WTC11 (cell line): ENCODE results near the gene ADAMTS8. TPM values are rescaled to one million over a fixed set of nuclear protein-coding genes. Genes with fewer than 3 reads are reported as not detected.
A peak's percentile ranks its signal among the peaks of the same experiment; 100 is the strongest.

Experiments used
- ATAC-seq: fragments of 200-7000 bp; cut with Tn5 transposase; 2 replicates; pipeline ENCODE4 v1.10.0; 2021; ENCODE audit warnings: mild to moderate bottlenecking, moderate library complexity
- CTCF ChIA-PET: fragments of 300-600 bp; sonication (Branson Sonifier 250); formaldehyde crosslinking; loops from one replicate; lab custom pipeline; 2021; ENCODE audit warnings: antibody characterized with exemption; lab: Charles Lee
- POLR2A ChIA-PET: fragments of 350-600 bp; sonication (Branson Sonifier 250); formaldehyde crosslinking; loops from one replicate; lab custom pipeline; 2021; ENCODE audit warnings: antibody characterized with exemption; lab: Charles Lee
- DNase-seq: peaks from one replicate; pipeline ENCODE4 v3.0.0; 2021; ENCODE audit warnings: low spot score
- H3K27ac Mint-ChIP-seq: 2 replicates; pipeline ENCODE4 v1.8.0; 2021; ENCODE audit warnings: mixed read lengths
- H3K27me3 Mint-ChIP-seq: 2 replicates; pipeline ENCODE4 v1.8.0; 2021; ENCODE audit warnings: low read depth, mild to moderate bottlenecking, moderate library complexity, mixed read lengths
- H3K36me3 Mint-ChIP-seq: 2 replicates; pipeline ENCODE4 v1.8.0; 2021; ENCODE audit warnings: mixed read lengths
- H3K4me1 Mint-ChIP-seq: 2 replicates; pipeline ENCODE4 v1.8.0; 2022; ENCODE audit warnings: mixed read lengths
- H3K4me3 Mint-ChIP-seq: 2 replicates; pipeline ENCODE4 v1.8.0; 2021; ENCODE audit warnings: mild to moderate bottlenecking, moderate library complexity, mixed read lengths
- H3K9me3 Mint-ChIP-seq: 2 replicates; pipeline ENCODE4 v1.8.0; 2021; ENCODE audit warnings: mixed read lengths
- AR ChIP-seq: fragments of 250-450 bp; sonication (Bioruptor Pico); IDR thresholded peaks from 2 replicates; pipeline ENCODE4 v1.9.0; 2021; ENCODE audit warnings: mild to moderate bottlenecking
- ATF1 ChIP-seq: sonication (generic); formaldehyde crosslinking; IDR thresholded peaks from 2 replicates; pipeline ENCODE4 v1.8.1; 2023; ENCODE audit warnings: mild to moderate bottlenecking, moderate library complexity, missing genetic modification reagents
- ATF6 ChIP-seq: sonication (generic); formaldehyde crosslinking; IDR thresholded peaks from 2 replicates; pipeline ENCODE4 v1.8.1; 2023; ENCODE audit warnings: mild to moderate bottlenecking, missing genetic modification reagents
- CREM ChIP-seq: sonication (generic); formaldehyde crosslinking; IDR thresholded peaks from 2 replicates; pipeline ENCODE4 v1.8.1; 2022; ENCODE audit warnings: mild to moderate bottlenecking, missing genetic modification reagents, moderate library complexity
- CTCF ChIP-seq: fragments of 200-600 bp; IDR thresholded peaks from 2 replicates; pipeline ENCODE4 v1.8.0; 2022; ENCODE audit warnings: antibody characterized with exemption
- ELF4 ChIP-seq: sonication (generic); formaldehyde crosslinking; IDR thresholded peaks from 2 replicates; pipeline ENCODE4 v1.8.1; 2022; ENCODE audit warnings: low read depth, mild to moderate bottlenecking, moderate library complexity, missing genetic modification reagents
- GRHL2 ChIP-seq: fragments of 250-450 bp; sonication (Bioruptor Pico); IDR thresholded peaks from 2 replicates; pipeline ENCODE4 v1.8.0; 2022; ENCODE audit warnings: mild to moderate bottlenecking, moderate library complexity; ENCODE audit not compliant: insufficient replicate concordance, severe bottlenecking
- JAZF1 ChIP-seq: fragments of 250-450 bp; sonication (Bioruptor Pico); IDR thresholded peaks from 2 replicates; pipeline ENCODE4 v1.9.0; 2021; ENCODE audit warnings: moderate library complexity, mild to moderate bottlenecking, inconsistent platforms
- NFYB ChIP-seq: sonication (generic); formaldehyde crosslinking; conservative IDR thresholded peaks from 2 replicates; pipeline ENCODE4 v1.8.0; 2022; ENCODE audit warnings: low read depth, missing genetic modification reagents
- NR3C1 ChIP-seq: sonication (generic); formaldehyde crosslinking; conservative IDR thresholded peaks from 2 replicates; pipeline ENCODE4 v1.8.1; 2023; ENCODE audit warnings: low read depth, mild to moderate bottlenecking, missing genetic modification reagents
- SMAD3 ChIP-seq: sonication (generic); formaldehyde crosslinking; IDR thresholded peaks from 2 replicates; pipeline ENCODE4 v1.8.0; 2022; ENCODE audit warnings: missing genetic modification reagents, mild to moderate bottlenecking, borderline replicate concordance
- SMAD4 ChIP-seq: sonication (generic); formaldehyde crosslinking; IDR thresholded peaks from 2 replicates; pipeline ENCODE4 v1.8.0; 2022; ENCODE audit warnings: mild to moderate bottlenecking, missing genetic modification reagents
- SOX15 ChIP-seq: fragments of 250-450 bp; sonication (Bioruptor Pico); IDR thresholded peaks from 2 replicates; pipeline ENCODE4 v1.9.0; 2021; ENCODE audit warnings: mild to moderate bottlenecking
- SP1 ChIP-seq: sonication (generic); formaldehyde crosslinking; conservative IDR thresholded peaks from 2 replicates; pipeline ENCODE4 v1.8.1; 2022; ENCODE audit warnings: missing genetic modification reagents
- ZBTB21 ChIP-seq: sonication (generic); formaldehyde crosslinking; IDR thresholded peaks from 2 replicates; pipeline ENCODE4 v1.8.1; 2023; ENCODE audit warnings: mild to moderate bottlenecking, missing genetic modification reagents, borderline replicate concordance
- ZNF121 ChIP-seq: sonication (generic); formaldehyde crosslinking; IDR thresholded peaks from 2 replicates; pipeline ENCODE4 v1.8.0; 2023; ENCODE audit warnings: missing genetic modification reagents
- ZNF219 ChIP-seq: sonication (generic); formaldehyde crosslinking; IDR thresholded peaks from 2 replicates; pipeline ENCODE4 v1.8.0; 2023; ENCODE audit warnings: missing genetic modification reagents, mild to moderate bottlenecking, borderline replicate concordance
- ZNF281 ChIP-seq: sonication (generic); formaldehyde crosslinking; IDR thresholded peaks from 2 replicates; pipeline ENCODE4 v1.8.0; 2023; ENCODE audit warnings: mild to moderate bottlenecking, missing genetic modification reagents
- ZNF425 ChIP-seq: fragments of 250-450 bp; sonication (Bioruptor Pico); conservative IDR thresholded peaks from 2 replicates; pipeline ENCODE4 v1.9.0; 2021; ENCODE audit warnings: mild to moderate bottlenecking
- ZSCAN18 ChIP-seq: fragments of 250-450 bp; sonication (Bioruptor Pico); IDR thresholded peaks from 2 replicates; pipeline ENCODE4 v2.1.2; 2022; ENCODE audit warnings: mild to moderate bottlenecking, moderate library complexity
- total RNA-seq: library from RNA; stranded (reverse); gene quantifications from 3 replicates; pipeline ENCODE4 v1.2.3, GENCODE V29; 2021

ADAMTS8 gene
- total RNA-seq, 1 experiment from 2014 or later, result 9.9 TPM

GRCh38 chr11:130405428-130405827 is 23.0 kb downstream of the ADAMTS8 start:
- peaks cover 4% of the 10 kb centered on the region for H3K27me3 Mint-ChIP-seq
- ChIA-PET POLR2A (no interaction called here), CTCF (interaction anchor here (0.9 to 1.0 kb wide), 2 partner anchors 11 to 193 kb away, joined by 3 to 4 read pairs; no protein-coding TSS in a partner anchor)
- no peak for DNase-seq
- TF ChIP-seq SOX15 (CRISPR knock-in tag) (no peak), GRHL2 (CRISPR knock-in tag) (no peak), ZNF281 (CRISPR knock-in tag) (no peak), NFYB (CRISPR knock-in tag) (no peak), SMAD3 (CRISPR knock-in tag) (no peak), ATF1 (CRISPR knock-in tag) (no peak), JAZF1 (no peak), ZNF425 (CRISPR knock-in tag) (no peak), ELF4 (CRISPR knock-in tag) (no peak), ZNF219 (no peak), ZSCAN18 (CRISPR knock-in tag) (no peak), SMAD4 (CRISPR knock-in tag) (no peak), NR3C1 (CRISPR knock-in tag) (no peak), AR (CRISPR knock-in tag) (no peak), CTCF (no peak), ZBTB21 (CRISPR knock-in tag) (no peak), CREM (no peak), SP1 (CRISPR knock-in tag) (no peak), ZNF121 (no peak), ATF6 (CRISPR knock-in tag) (no peak)
- H3K27ac Mint-ChIP-seq, result peak overlapping the region; percentile 21; the same call in 1 of the 2 replicates
- ATAC-seq, result no peak
- H3K36me3 Mint-ChIP-seq, result peaks cover 9% of the 10 kb centered on the region
- H3K9me3 Mint-ChIP-seq, result no peaks in the 10 kb centered on the region
- H3K4me1 Mint-ChIP-seq, result peaks cover 77% of the 10 kb centered on the region
- H3K4me3 Mint-ChIP-seq, result no peak overlapping the region
